Measurements from ENCODE around the gene BLVRB. TPM values are rescaled to one million over a fixed set of nuclear protein-coding genes. Genes with fewer than 3 reads are reported as not detected.

Gene BLVRB
- polyA plus RNA-seq, 1 of the 3 experiments (the other 2 are of a cell fraction): 85.9 TPM

DNA sequence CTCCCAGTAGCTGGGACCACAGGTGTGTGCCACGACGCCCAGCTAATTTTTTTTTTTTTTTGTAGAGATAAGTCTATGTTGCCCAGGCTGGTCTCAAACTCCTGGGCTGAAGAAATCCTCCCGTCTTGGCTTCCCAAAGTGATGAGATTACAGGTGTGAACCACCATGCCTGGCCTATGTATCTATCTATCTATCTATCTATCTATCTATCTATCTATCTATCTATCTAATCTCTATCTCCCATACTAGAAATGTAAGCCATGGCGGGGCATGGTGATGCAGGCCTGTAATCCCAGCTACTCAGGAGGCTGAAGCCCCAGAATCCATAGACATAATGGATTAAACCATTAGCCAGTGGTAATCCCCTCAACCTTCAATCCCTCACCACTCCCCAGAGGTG is 14.9 kb downstream of the BLVRB start (continued):
- no peak for TF ChIP-seq IRF3 (IDR thresholded peaks at IDR 0.05; ENCODE audit: low read depth, low read length)

GRCh38 chr19:40449506-40449905 is 16.0 kb downstream of the BLVRB start:
- Histone ChIP-seq H3K4me3 (ENCODE audit: low read depth in 2 of 2, low read length in 1 of 2) (no peak overlapping the region), H3K4me1 (ENCODE audit: control insufficient read depth in 1 of 2, insufficient read depth in 2 of 2, low read depth in 1 of 2, low read length in 1 of 2) (peaks cover 0 to 2% of the 10 kb centered on the region in 2 experiments; a peak in 2 of 4 replicates), H3K36me3 (replicated peaks in 1 of 2; ENCODE audit: control insufficient read depth in 1 of 2, insufficient read depth in 2 of 2, low read length in 1 of 2) (no peaks in the 10 kb centered on the region), H3K9me2 (no peaks in the 10 kb centered on the region), H2AFZ (ENCODE audit: low read depth) (no peak overlapping the region), H3K27me3 (ENCODE audit: insufficient read depth) (no peaks in the 10 kb centered on the region), H3F3A (replicated peaks; ENCODE audit: insufficient read depth) (peaks cover 3% of the 10 kb centered on the region), H3K9ac (no peak overlapping the region), H3K4me2 (no peak overlapping the region), H4K20me1 (ENCODE audit: insufficient read depth) (no peaks in the 10 kb centered on the region), H3K79me2 (ENCODE audit: insufficient read depth) (no peaks in the 10 kb centered on the region), H3K9me3 (no peaks in the 10 kb centered on the region), H3K27ac (ENCODE audit: low read depth in 2 of 2, low read length in 1 of 2) (no peak overlapping the region)
- ChIA-PET CTCF (no interaction called here), POLR2A (no interaction called here)
- WGBS (ENCODE audit: low lambda C conversion rate): 91% methylated on average over 4 of the region's 4 CpGs
- TF ChIP-seq JUND (IDR thresholded peaks at IDR 0.05): no peak
- no peak for TF ChIP-seq TEAD4 (IDR thresholded peaks at IDR 0.05; ENCODE audit: borderline replicate concordance, insufficient read depth)
- no peak for TF ChIP-seq RFX5 (IDR thresholded peaks at IDR 0.05; ENCODE audit: low read length)
- TF ChIP-seq FOSL2 (IDR thresholded peaks at IDR 0.05; ENCODE audit: borderline replicate concordance, low read depth): no peak
- TF ChIP-seq CTCF (IDR thresholded peaks at IDR 0.05): no peak
- TF ChIP-seq EP300 (IDR thresholded peaks at IDR 0.05; ENCODE audit: borderline replicate concordance in 1 of 2, low read depth in 1 of 2, low read length in 1 of 2): no peak
- no peak for TF ChIP-seq FOXM1 (IDR thresholded peaks at IDR 0.05; ENCODE audit: low read depth)
- TF ChIP-seq SMC3 (IDR thresholded peaks at IDR 0.05; ENCODE audit: low read depth, low read length): no peak
- TF ChIP-seq NFIC (IDR thresholded peaks at IDR 0.05; ENCODE audit: borderline replicate concordance): no peak
- no peak for TF ChIP-seq TAF1 (IDR thresholded peaks at IDR 0.05; ENCODE audit: borderline replicate concordance, low read depth, low read length)
- no peak for TF ChIP-seq TCF12 (IDR thresholded peaks at IDR 0.05)
- DNase-seq: no peak

DNA sequence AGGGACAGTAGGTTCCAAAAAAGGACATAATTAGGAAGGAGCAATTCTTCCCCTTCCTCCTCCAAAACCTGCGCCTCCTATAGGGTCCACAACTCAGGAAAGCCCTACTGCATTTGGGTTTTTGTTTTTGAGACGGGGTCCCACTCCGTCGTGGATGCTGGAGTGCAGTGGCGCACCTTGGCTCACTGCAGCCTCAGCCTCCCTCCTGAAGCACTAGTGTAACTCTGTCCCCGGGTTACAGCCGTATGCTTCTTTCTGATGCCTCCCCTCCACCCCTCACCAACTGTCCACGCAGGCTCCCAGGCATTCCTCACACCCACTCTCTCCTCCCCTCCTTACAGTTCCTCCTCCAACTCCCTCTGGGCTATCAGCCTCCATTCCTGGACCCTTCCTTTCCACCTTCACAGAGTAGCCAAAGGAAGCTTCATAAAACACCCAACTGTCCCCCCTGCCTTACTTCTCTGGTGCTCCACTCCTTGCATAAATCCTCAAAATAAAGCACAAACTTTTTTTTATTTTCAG is 19.2 kb downstream of the BLVRB start:
- H3K4me2 ChIP-seq: no peak overlapping the region
- no peak overlapping the region for H3K9ac ChIP-seq
- peaks cover 9 to 12% of the 10 kb centered on the region in 2 experiments for H3K36me3 ChIP-seq (replicated peaks in 1 of 2; ENCODE audit: control insufficient read depth in 1 of 2, insufficient read depth in 2 of 2, low read length in 1 of 2)
- H3F3A ChIP-seq (replicated peaks; ENCODE audit: insufficient read depth): peaks cover 3% of the 10 kb centered on the region
- no peak overlapping the region for H2AFZ ChIP-seq (ENCODE audit: low read depth)
- no peak overlapping the region for H3K27ac ChIP-seq (ENCODE audit: low read depth in 2 of 2, low read length in 1 of 2)
- no peak overlapping the region for H3K4me3 ChIP-seq (ENCODE audit: low read depth in 2 of 2, low read length in 1 of 2)
- no peaks in the 10 kb centered on the region for H3K9me3 ChIP-seq
- no peak for TF ChIP-seq MXI1 (IDR thresholded peaks at IDR 0.05; ENCODE audit: low read depth, low read length)
- TF ChIP-seq, protein P1, sequence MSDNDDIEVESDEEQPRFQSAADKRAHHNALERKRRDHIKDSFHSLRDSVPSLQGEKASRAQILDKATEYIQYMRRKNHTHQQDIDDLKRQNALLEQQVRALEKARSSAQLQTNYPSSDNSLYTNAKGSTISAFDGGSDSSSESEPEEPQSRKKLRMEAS (IDR thresholded peaks at IDR 0.05; ENCODE audit: low read depth): no peak
- TF ChIP-seq EZH2phosphoT487 (IDR thresholded peaks at IDR 0.05; ENCODE audit: borderline replicate concordance, low read depth): no peak
- TF ChIP-seq TCF12 (IDR thresholded peaks at IDR 0.05): no peak
- no peak for TF ChIP-seq USF2 (IDR thresholded peaks at IDR 0.05; ENCODE audit: borderline replicate concordance, low read depth, low read length)
- no peak for TF ChIP-seq GATA2 (CRISPR knock-in tag; IDR thresholded peaks at IDR 0.05)
- CTCF ChIA-PET: interaction anchor here (2.1 to 2.8 kb wide), 2 partner anchors 17 to 19 kb away, joined by 8 read pairs; partner anchors contain the start of gene BLVRB
- no peak for DNase-seq
- no peaks in the 10 kb centered on the region for H3K27me3 ChIP-seq (ENCODE audit: insufficient read depth)
- POLR2A ChIA-PET: no interaction called here
- 92% methylated on average over 8 of the region's 8 CpGs for WGBS (ENCODE audit: low lambda C conversion rate)
- H3K9me2 ChIP-seq: no peaks in the 10 kb centered on the region
- peaks cover 16% of the 10 kb centered on the region for H4K20me1 ChIP-seq (ENCODE audit: insufficient read depth)
- H3K79me2 ChIP-seq (ENCODE audit: insufficient read depth): peaks cover 28% of the 10 kb centered on the region
- H3K4me1 ChIP-seq (ENCODE audit: control insufficient read depth in 1 of 2, insufficient read depth in 2 of 2, low read depth in 1 of 2, low read length in 1 of 2): peaks cover 5 to 8% of the 10 kb centered on the region in 2 experiments; a peak in 2 of 4 replicates

Data from SK-N-SH (cell line).